Erythroblast (primary cell): ENCODE results near the gene UNCX.

Source experiments
- GATA1 ChIP-seq: IDR thresholded peaks from 2 replicates; pipeline ENCODE4 v1.6.1; 2011; ENCODE audit warnings: low read depth, mild to moderate bottlenecking, control low read depth, low read length, moderate library complexity
- POLR2A ChIP-seq: IDR thresholded peaks from 2 replicates; pipeline ENCODE4 v1.6.1; 2011; ENCODE audit warnings: mild to moderate bottlenecking, low read length

DNA sequence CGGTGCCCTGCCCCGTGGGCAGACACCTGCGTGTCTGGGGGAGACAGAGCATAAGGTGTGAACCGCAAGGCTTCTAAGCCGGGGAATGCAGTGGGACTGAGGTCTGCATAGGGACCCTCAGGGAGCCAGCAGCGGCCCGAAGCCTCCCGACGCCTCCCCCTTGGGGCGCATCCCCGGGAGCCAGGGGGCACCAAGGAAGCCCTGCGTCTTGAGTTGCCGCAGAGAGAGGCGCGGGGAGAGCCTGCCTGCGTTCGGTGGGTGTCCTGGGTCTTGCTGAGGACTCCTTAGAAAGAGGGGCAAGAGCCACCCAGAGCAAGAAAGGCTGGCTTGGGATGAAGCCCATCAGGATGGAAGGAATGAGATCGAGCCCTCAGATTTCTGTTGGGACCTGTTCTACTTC, 18.2 kb upstream of the UNCX start:
- TF ChIP-seq POLR2A (no peak), GATA1 (no peak)
